ENCODE measurements around the gene TBC1D5.

DNA sequence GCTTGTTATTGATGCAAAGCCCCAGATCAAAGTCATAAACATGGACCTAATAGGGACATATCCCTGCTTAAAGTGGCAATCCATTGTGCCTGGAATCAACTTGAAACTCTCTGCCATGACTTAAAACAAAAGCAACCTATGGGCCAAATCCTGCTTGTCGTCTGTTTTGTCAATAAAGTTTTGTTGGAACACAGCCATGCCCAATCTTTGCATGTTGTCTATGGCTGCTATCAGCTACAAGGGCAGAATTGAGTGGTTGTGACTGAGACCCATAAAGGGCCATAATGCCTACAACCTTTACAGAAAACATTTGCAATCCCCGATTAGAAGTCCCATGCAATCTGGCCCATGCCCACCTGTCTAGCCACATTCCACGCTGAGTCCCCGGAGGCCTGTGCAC lies 622.3 kb downstream of the TBC1D5 start:
- no peak for TF ChIP-seq POLR2AphosphoS5 (IDR thresholded peaks at IDR 0.05)
- TF ChIP-seq, protein P1, sequence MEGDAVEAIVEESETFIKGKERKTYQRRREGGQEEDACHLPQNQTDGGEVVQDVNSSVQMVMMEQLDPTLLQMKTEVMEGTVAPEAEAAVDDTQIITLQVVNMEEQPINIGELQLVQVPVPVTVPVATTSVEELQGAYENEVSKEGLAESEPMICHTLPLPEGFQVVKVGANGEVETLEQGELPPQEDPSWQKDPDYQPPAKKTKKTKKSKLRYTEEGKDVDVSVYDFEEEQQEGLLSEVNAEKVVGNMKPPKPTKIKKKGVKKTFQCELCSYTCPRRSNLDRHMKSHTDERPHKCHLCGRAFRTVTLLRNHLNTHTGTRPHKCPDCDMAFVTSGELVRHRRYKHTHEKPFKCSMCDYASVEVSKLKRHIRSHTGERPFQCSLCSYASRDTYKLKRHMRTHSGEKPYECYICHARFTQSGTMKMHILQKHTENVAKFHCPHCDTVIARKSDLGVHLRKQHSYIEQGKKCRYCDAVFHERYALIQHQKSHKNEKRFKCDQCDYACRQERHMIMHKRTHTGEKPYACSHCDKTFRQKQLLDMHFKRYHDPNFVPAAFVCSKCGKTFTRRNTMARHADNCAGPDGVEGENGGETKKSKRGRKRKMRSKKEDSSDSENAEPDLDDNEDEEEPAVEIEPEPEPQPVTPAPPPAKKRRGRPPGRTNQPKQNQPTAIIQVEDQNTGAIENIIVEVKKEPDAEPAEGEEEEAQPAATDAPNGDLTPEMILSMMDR (IDR thresholded peaks at IDR 0.05 in 8 of 11, conservative IDR thresholded peaks at IDR 0.05 in 3 of 11), result no peak
- no peak for TF ChIP-seq POLR2A (IDR thresholded peaks at IDR 0.05)
